Stimulated activated naive CD8-positive, alpha-beta T cell treated with anti-CD3 and anti-CD28 coated beads, Interleukin-15, Interleukin-2, amounts not matched to agents 100 ng/mL and 50 ng/mL, for 24 hours (primary cell): ENCODE results near the gene HAUS6.
"Not testable (repeated sequence)": the region's sequence is repeated elsewhere in the genome, so short reads cannot be mapped to it uniquely, and the experiment has no call there.

ENCODE experiments used
- H3K27ac Mint-ChIP-seq: one replicate; pipeline ENCODE4 v1.8.0; 2021; ENCODE audit warnings: mild to moderate bottlenecking, mixed read lengths
- H3K27me3 Mint-ChIP-seq: one replicate; pipeline ENCODE4 v1.8.0; 2021; ENCODE audit warnings: mixed read lengths
- H3K36me3 Mint-ChIP-seq: one replicate; pipeline ENCODE4 v1.8.0; 2021; ENCODE audit warnings: low read depth, mixed read lengths
- H3K4me1 Mint-ChIP-seq: one replicate; pipeline ENCODE4 v1.8.0; 2021; ENCODE audit warnings: low read depth, mixed read lengths
- H3K4me3 Mint-ChIP-seq: one replicate; pipeline ENCODE4 v1.8.0; 2021; ENCODE audit warnings: mild to moderate bottlenecking, mixed read lengths
- H3K9me3 Mint-ChIP-seq: one replicate; pipeline ENCODE4 v1.8.0; 2021; ENCODE audit warnings: mixed read lengths

Gene HAUS6

DNA sequence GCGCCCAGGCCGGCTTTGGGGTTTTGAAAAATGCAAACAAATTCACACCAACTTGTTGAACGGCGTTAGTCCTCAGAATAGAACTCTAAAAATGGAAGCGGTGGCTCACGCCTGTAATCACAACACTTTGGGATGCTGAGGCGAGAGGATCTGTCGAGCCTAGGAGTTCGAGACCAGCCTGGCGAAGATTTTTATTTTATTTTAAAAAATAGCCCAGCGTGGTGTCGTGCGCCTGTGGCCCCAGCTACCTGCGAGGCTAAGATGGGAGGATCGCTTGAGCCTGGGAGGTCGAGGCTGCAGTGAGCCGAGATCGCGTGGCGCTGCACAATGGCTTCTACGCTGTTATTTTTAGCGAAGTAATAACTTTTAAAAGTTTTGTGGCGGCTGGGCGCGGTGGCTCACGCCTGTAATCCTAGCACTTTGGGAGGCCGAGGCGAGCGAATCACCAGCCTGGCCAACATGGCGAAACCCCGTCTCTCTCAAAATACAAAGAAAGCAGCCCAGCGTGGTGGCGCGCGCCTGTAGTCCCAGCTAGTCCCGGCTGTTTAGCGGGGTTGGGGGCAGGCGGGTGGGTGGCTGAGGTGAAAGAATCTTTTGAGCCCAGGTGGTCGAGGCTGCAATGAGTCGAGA, 25.3 kb upstream of the HAUS6 start:
- H3K9me3 Mint-ChIP-seq = no peaks in the 10 kb centered on the region
- peaks cover 56% of the 10 kb centered on the region for H3K4me1 Mint-ChIP-seq
- H3K36me3 Mint-ChIP-seq = peaks cover 23% of the 10 kb centered on the region
- peak overlapping the region; percentile 91 for H3K4me3 Mint-ChIP-seq
- H3K27ac Mint-ChIP-seq = peak overlapping the region; percentile 94
- no peaks in the 10 kb centered on the region for H3K27me3 Mint-ChIP-seq

DNA sequence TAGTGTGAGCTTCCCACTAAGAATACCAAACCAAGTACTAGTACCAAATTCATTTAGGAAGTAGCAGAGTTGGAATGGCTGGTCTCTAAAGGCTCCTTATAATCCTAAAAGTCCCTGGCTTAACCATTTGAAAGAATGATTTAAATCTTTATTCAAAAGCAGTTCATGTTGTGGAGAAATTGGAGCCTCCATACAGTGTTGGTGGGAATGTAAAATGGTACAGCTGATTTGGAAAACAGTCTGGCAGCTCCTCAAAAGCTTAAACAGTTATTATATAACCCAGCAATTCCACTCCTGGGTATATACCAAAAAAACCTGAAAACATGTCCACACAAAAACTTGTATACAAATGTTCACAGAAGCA, 21.7 kb upstream of the HAUS6 start:
- Mint-ChIP-seq H3K36me3 (peaks cover 57% of the 10 kb centered on the region), H3K27ac (peak overlapping the region; percentile 82), H3K9me3 (no peaks in the 10 kb centered on the region), H3K27me3 (no peaks in the 10 kb centered on the region), H3K4me3 (peak overlapping the region; percentile 91), H3K4me1 (peaks cover 49% of the 10 kb centered on the region)

- Mint-ChIP-seq H3K27ac (no peak overlapping the region), H3K36me3 (peaks cover 74% of the 10 kb centered on the region), H3K4me1 (peaks cover 36% of the 10 kb centered on the region)
These were observed 19.9 kb upstream of the HAUS6 start for GRCh38 chr9:19122490-19123042.

GRCh38 chr9:19120877-19121276, 18.2 kb upstream of the HAUS6 start:
- H3K9me3 Mint-ChIP-seq = no peaks in the 10 kb centered on the region
- H3K36me3 Mint-ChIP-seq = peaks cover 86% of the 10 kb centered on the region
- peaks cover 29% of the 10 kb centered on the region for H3K4me1 Mint-ChIP-seq
- H3K27me3 Mint-ChIP-seq = no peaks in the 10 kb centered on the region
- no peak overlapping the region for H3K27ac Mint-ChIP-seq
- no peak overlapping the region for H3K4me3 Mint-ChIP-seq

More at GRCh38 chr9:19122490-19123042, 19.9 kb upstream of the HAUS6 start:
- Mint-ChIP-seq H3K4me3 (no peak overlapping the region), H3K27me3 (no peaks in the 10 kb centered on the region), H3K9me3 (no peaks in the 10 kb centered on the region)

- H3K4me3 Mint-ChIP-seq = no peak overlapping the region
- no peak overlapping the region for H3K27ac Mint-ChIP-seq
- peaks cover 85% of the 10 kb centered on the region for H3K36me3 Mint-ChIP-seq
These were observed 17.2 kb upstream of the HAUS6 start for GRCh38 chr9:19119801-19120440.

GRCh38 chr9:19119246-19119645, 16.5 kb upstream of the HAUS6 start:
- Mint-ChIP-seq H3K9me3 (no peaks in the 10 kb centered on the region), H3K27ac (peak overlapping the region; percentile 5), H3K27me3 (no peaks in the 10 kb centered on the region), H3K4me1 (peaks cover 12% of the 10 kb centered on the region), H3K36me3 (peaks cover 85% of the 10 kb centered on the region), H3K4me3 (no peak overlapping the region)

More at GRCh38 chr9:19119801-19120440, 17.2 kb upstream of the HAUS6 start:
- no peaks in the 10 kb centered on the region for H3K9me3 Mint-ChIP-seq
- H3K4me1 Mint-ChIP-seq = peaks cover 19% of the 10 kb centered on the region
- no peaks in the 10 kb centered on the region for H3K27me3 Mint-ChIP-seq

DNA sequence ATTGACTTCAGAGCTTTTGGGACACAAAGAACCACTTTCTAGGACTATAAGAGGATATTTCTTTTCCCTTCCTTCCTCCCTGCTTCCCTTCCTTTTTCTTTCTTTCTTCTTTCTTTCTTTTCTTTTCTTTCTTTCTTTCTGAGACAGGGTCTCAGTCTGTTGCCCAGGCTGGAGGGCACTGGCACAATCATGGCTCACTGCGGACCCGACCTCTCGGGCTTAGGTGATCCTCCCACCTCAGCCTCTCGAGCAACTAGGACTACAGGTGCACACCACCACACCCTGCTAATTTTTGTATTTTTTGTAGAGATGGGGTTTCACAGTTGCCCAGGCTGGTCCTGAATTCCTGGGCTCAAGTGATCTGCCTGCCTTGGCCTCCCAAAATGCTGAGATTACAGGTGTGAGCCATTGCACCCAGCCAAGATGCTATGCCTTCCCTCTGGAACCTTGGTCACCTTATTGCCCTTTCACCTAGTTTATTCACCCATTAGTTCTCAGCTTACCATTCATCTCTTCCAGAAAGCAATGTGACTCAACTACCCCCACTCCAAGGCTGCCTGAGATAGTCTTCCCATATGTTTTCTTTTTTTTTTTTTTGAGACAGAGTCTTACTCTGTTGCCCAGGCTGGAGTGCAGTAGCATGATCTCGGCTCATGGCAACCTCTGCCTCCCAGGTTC, 14.5 kb upstream of the HAUS6 start:
- H3K4me1 Mint-ChIP-seq = no peaks in the 10 kb centered on the region
- no peaks in the 10 kb centered on the region for H3K9me3 Mint-ChIP-seq
- H3K36me3 Mint-ChIP-seq = peaks cover 75% of the 10 kb centered on the region
- no peak overlapping the region for H3K4me3 Mint-ChIP-seq
- H3K27me3 Mint-ChIP-seq = no peaks in the 10 kb centered on the region
- H3K27ac Mint-ChIP-seq = peak overlapping the region; percentile 70

DNA sequence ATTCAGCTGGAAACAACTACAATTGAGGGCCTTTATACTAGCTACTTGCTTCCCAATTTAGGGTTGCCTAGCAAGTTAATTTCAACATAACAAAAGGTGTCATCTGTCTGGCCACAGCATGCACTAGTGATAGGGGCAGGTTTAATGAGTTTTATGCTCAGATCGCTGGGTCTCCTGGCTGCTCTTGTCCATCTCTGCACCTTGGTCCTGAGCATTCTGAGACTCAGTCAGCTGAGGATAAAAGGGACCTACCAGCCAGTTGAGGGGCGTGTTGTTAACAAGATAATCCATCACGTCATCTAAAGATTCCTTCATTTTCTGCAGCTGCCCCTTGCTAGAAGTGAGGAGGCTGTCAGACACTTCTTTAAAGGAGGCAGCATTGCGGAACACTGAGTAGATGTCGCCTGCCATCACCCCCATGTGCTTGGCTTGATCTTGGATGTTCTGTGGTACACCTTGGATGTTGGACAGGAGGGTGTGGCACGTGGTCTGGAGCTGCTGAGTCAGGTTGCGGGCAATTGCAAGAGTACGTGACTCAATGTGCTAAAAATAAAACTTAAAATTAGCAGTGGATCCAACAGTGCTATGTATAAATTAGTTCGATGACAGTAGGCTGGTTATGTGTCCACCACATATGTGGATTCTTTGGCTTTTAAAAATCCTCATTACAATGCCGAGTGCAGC, 13.5 kb upstream of the HAUS6 start:
- Mint-ChIP-seq H3K27ac (no peak overlapping the region), H3K27me3 (no peaks in the 10 kb centered on the region), H3K9me3 (no peaks in the 10 kb centered on the region), H3K4me3 (no peak overlapping the region), H3K4me1 (no peaks in the 10 kb centered on the region), H3K36me3 (peaks cover 67% of the 10 kb centered on the region)

- Mint-ChIP-seq H3K36me3 (peaks cover 52% of the 10 kb centered on the region), H3K27ac (no peak overlapping the region), H3K4me3 (no peak overlapping the region), H3K9me3 (no peaks in the 10 kb centered on the region), H3K27me3 (no peaks in the 10 kb centered on the region), H3K4me1 (no peaks in the 10 kb centered on the region)
These were observed 12.1 kb upstream of the HAUS6 start for GRCh38 chr9:19114680-19115270.

- Mint-ChIP-seq H3K27ac (peak overlapping the region; percentile 52), H3K4me1 (no peaks in the 10 kb centered on the region), H3K27me3 (no peaks in the 10 kb centered on the region), H3K36me3 (peaks cover 46% of the 10 kb centered on the region), H3K4me3 (no peak overlapping the region), H3K9me3 (no peaks in the 10 kb centered on the region)
These were observed 11.4 kb upstream of the HAUS6 start for GRCh38 chr9:19113964-19114679.

DNA sequence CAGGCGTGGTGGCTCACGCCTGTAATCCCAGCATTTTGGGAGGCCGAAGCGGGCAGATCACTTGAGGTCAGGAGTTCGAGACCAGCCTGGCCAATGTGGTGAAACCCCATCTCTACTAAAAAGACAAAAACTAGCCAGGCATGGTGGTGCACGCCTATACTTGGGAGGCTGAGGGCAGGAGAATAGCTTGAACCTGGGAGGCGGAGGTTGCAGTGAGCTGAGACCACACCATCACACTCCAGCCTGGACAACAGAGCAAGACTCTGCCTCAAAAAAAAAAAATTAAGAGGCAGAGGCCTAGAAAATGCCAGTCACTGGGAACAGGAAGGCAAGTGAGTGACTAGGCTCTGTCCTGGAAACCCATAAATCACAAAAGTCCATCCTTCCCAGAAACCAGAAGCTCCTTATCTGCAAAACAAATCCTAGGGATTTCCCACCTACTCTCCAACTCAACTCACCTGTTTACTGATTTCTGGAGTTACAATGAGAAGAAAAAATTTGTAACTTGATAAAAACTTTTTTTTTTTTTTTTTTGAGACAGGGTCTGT, 10.4 kb upstream of the HAUS6 start:
- H3K9me3 Mint-ChIP-seq, H3K4me3 Mint-ChIP-seq, H3K4me1 Mint-ChIP-seq, H3K27me3 Mint-ChIP-seq, H3K27ac Mint-ChIP-seq: not testable (repeated sequence)
- H3K36me3 Mint-ChIP-seq = peaks cover 36% of the 10 kb centered on the region

GRCh38 chr9:19108038-19108437, 5.3 kb upstream of the HAUS6 start:
- no peaks in the 10 kb centered on the region for H3K9me3 Mint-ChIP-seq
- H3K4me3 Mint-ChIP-seq = no peak overlapping the region
- no peaks in the 10 kb centered on the region for H3K4me1 Mint-ChIP-seq
- H3K27me3 Mint-ChIP-seq = no peaks in the 10 kb centered on the region
- no peak overlapping the region for H3K27ac Mint-ChIP-seq
- H3K36me3 Mint-ChIP-seq = no peaks in the 10 kb centered on the region

GRCh38 chr9:19104515-19105282, 2.0 kb upstream of the HAUS6 start:
- H3K9me3 Mint-ChIP-seq = no peaks in the 10 kb centered on the region
- no peaks in the 10 kb centered on the region for H3K27me3 Mint-ChIP-seq
- no peak overlapping the region for H3K4me3 Mint-ChIP-seq
- H3K4me1 Mint-ChIP-seq = peaks cover 22% of the 10 kb centered on the region
- H3K36me3 Mint-ChIP-seq = peaks cover 9% of the 10 kb centered on the region
- no peak overlapping the region for H3K27ac Mint-ChIP-seq
